Testis (tissue), 2 donors: ENCODE measurements around the gene PRR18.

Experiments
- POLR2A ChIP-seq: fragments of 450-650 bp; IDR thresholded peaks from one replicate; pipeline ENCODE4 v1.6.1; 2017; ENCODE audit warnings: antibody characterized with exemption, mild to moderate bottlenecking, moderate library complexity
- TF ChIP-seq, protein P1 (sequence below), 3 experiments: fragments of 450-650 bp in 2 of 3; fragments of 200-600 bp in 1 of 3; sonication (generic) in 1 of 3; IDR thresholded peaks; one replicate each; pipeline ENCODE4 v1.5.1; 2016 to 2019; ENCODE audit warnings: antibody characterized with exemption in 3 of 3, mild to moderate bottlenecking in 2 of 3, moderate library complexity in 1 of 3

- TF ChIP-seq POLR2A: no peak
- TF ChIP-seq, protein P1, sequence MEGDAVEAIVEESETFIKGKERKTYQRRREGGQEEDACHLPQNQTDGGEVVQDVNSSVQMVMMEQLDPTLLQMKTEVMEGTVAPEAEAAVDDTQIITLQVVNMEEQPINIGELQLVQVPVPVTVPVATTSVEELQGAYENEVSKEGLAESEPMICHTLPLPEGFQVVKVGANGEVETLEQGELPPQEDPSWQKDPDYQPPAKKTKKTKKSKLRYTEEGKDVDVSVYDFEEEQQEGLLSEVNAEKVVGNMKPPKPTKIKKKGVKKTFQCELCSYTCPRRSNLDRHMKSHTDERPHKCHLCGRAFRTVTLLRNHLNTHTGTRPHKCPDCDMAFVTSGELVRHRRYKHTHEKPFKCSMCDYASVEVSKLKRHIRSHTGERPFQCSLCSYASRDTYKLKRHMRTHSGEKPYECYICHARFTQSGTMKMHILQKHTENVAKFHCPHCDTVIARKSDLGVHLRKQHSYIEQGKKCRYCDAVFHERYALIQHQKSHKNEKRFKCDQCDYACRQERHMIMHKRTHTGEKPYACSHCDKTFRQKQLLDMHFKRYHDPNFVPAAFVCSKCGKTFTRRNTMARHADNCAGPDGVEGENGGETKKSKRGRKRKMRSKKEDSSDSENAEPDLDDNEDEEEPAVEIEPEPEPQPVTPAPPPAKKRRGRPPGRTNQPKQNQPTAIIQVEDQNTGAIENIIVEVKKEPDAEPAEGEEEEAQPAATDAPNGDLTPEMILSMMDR (IDR thresholded peaks at IDR 0.05): no peak
Observed at GRCh38 chr6:166341464-166341863, 33.3 kb upstream of the PRR18 start.
